HCT116 (cell line): ENCODE data around the gene ZBTB7C. TPM values are rescaled to one million over a fixed set of nuclear protein-coding genes. Genes with fewer than 3 reads are reported as not detected.

Source experiments
- ATAC-seq: fragments of 200-7000 bp; cut with Tn5 transposase; 2 replicates; pipeline ENCODE4 v1.9.1; 2020; ENCODE audit warnings: mild to moderate bottlenecking, moderate library complexity
- BruUV-seq: library from RNA; stranded (reverse); fragments of 400-500 nt; replicated peaks from 2 replicates; lab custom pipeline; 2021; lab: Mats Ljungman, UMichigan
- CTCF ChIA-PET: fragments of 300-600 bp; sonication (Branson Sonifier 250); formaldehyde crosslinking; loops from one replicate; lab custom pipeline; 2021; ENCODE audit warnings: antibody characterized with exemption; lab: Charles Lee
- POLR2A ChIA-PET: fragments of 300-600, 350-600 bp; sonication (Branson Sonifier 250); formaldehyde crosslinking; loops from one replicate; lab custom pipeline; 2021; ENCODE audit warnings: antibody characterized with exemption; lab: Charles Lee
- RAD21 ChIA-PET, 2 experiments: fragments of 300-600 bp; sonication (Branson Sonifier 250); formaldehyde crosslinking; loops; one replicate each; lab custom pipeline; 2023; ENCODE audit warnings: low total read pairs in 2 of 2; ENCODE audit not compliant: uncharacterized antibody in 2 of 2, unreplicated experiment in 2 of 2, low non-redundant PET in 1 of 2; lab: Charles Lee
- DNase-seq: peaks from one replicate; pipeline ENCODE4 v3.0.0-alpha.2; 2010; ENCODE audit warnings: low read depth, low spot score
- H2AFZ ChIP-seq: fragments of 200-600 bp; shearing (Covaris generic), sonication (generic); 2 replicates; pipeline ENCODE4 v1.6.1; 2017; ENCODE audit warnings: low read depth, mixed run types, mixed read lengths, antibody characterized with exemption, low read length; ENCODE audit not compliant: poor library complexity, severe bottlenecking
- H3K27ac ChIP-seq: 2 replicates; pipeline ENCODE4 v1.5.1; 2012; ENCODE audit warnings: low read depth, low read length
- H3K27me3 ChIP-seq: fragments of 200-600 bp; sonication (generic); 2 replicates; pipeline ENCODE4 v1.6.1; 2016; ENCODE audit warnings: mixed run types, low read length, mixed read lengths; ENCODE audit not compliant: insufficient read depth
- H3K36me3 ChIP-seq, 2 experiments: fragments of 200-500 bp in 1 of 2; fragments of 200-600 bp in 1 of 2; sonication (Bioruptor generic) in 1 of 2; sonication (generic) in 1 of 2; 2 replicates each; pipeline versions ENCODE4 v1.5.1 to v1.6.1; 2014 to 2016; ENCODE audit warnings: low read length in 2 of 2, inconsistent platforms in 1 of 2, mixed read lengths in 1 of 2, mixed run types in 1 of 2; ENCODE audit not compliant: insufficient read depth in 2 of 2, control insufficient read depth in 1 of 2
- H3K4me1 ChIP-seq, 2 experiments: fragments of 200-600 bp in 1 of 2; sonication (generic) in 1 of 2; 2 replicates each; pipeline versions ENCODE4 v1.5.1 to v1.6.1; 2012 to 2017; ENCODE audit warnings: low read length in 2 of 2, inconsistent platforms in 1 of 2, mild to moderate bottlenecking in 1 of 2, mixed read lengths in 1 of 2, mixed run types in 1 of 2, moderate library complexity in 1 of 2; ENCODE audit not compliant: insufficient read depth in 2 of 2, control insufficient read depth in 1 of 2
- H3K4me2 ChIP-seq: fragments of 200-600 bp; sonication (generic); 2 replicates; pipeline ENCODE4 v1.6.1; 2017; ENCODE audit warnings: mixed run types, low read length, mixed read lengths
- H3K4me3 ChIP-seq, 2 experiments: fragments of 200-600 bp in 1 of 2; sonication (generic) in 1 of 2; replicated peaks in 1 of 2; 2 replicates each; pipeline ENCODE4 v1.5.1; 2011 to 2016; ENCODE audit warnings: low read length in 2 of 2, control low read depth in 1 of 2, low read depth in 1 of 2, mild to moderate bottlenecking in 1 of 2, mixed read lengths in 1 of 2, mixed run types in 1 of 2
- H3K79me2 ChIP-seq: fragments of 200-600 bp; sonication (generic); 2 replicates; pipeline ENCODE4 v1.6.1; 2017; ENCODE audit warnings: mild to moderate bottlenecking, mixed run types, low read length, moderate library complexity, mixed read lengths; ENCODE audit not compliant: insufficient read depth
- H3K9ac ChIP-seq: fragments of 200-600 bp; sonication (generic); 2 replicates; pipeline ENCODE4 v1.6.1; 2016; ENCODE audit warnings: low read length, mixed read lengths
- H3K9me2 ChIP-seq: fragments of 200-600 bp; sonication (generic), shearing (Covaris generic); 2 replicates; pipeline ENCODE4 v1.6.1; 2017; ENCODE audit warnings: mixed run types, mild to moderate bottlenecking, moderate library complexity; ENCODE audit not compliant: insufficient read depth
- H3K9me3 ChIP-seq, 2 experiments: fragments of 200-500 bp in 1 of 2; fragments of 200-600 bp in 1 of 2; sonication (Bioruptor generic) in 1 of 2; sonication (generic) in 1 of 2; 2 replicates each; pipeline ENCODE4 v1.6.1; 2014 to 2017; ENCODE audit warnings: low read length in 2 of 2, mixed read lengths in 2 of 2, inconsistent platforms in 1 of 2, low read depth in 1 of 2, mild to moderate bottlenecking in 1 of 2, mixed run types in 1 of 2, moderate library complexity in 1 of 2; ENCODE audit not compliant: control insufficient read depth in 1 of 2, insufficient read depth in 1 of 2
- H4K20me1 ChIP-seq: fragments of 200-600 bp; sonication (generic), shearing (Covaris generic); 2 replicates; pipeline ENCODE4 v1.6.1; 2017; ENCODE audit warnings: mixed run types, mild to moderate bottlenecking, moderate library complexity; ENCODE audit not compliant: insufficient read depth
- ATF3 ChIP-seq: IDR thresholded peaks from 2 replicates; pipeline ENCODE4 v1.6.1; 2012
- CEBPB ChIP-seq: IDR thresholded peaks from 2 replicates; pipeline ENCODE4 v1.6.1; 2012; ENCODE audit warnings: low read depth
- CTCF ChIP-seq, 3 experiments: fragments of 200-600 bp in 1 of 3; sonication (generic) in 1 of 3; IDR thresholded peaks in 2 of 3; conservative IDR thresholded peaks in 1 of 3; 2 replicates each; pipeline ENCODE4 v1.5.1; 2012 to 2017; ENCODE audit warnings: low read depth in 2 of 3, low read length in 2 of 3, antibody characterized with exemption in 1 of 3, borderline replicate concordance in 1 of 3, control low read depth in 1 of 3, mild to moderate bottlenecking in 1 of 3, mixed read lengths in 1 of 3, mixed run types in 1 of 3, moderate library complexity in 1 of 3; ENCODE audit not compliant: insufficient read depth in 1 of 3
- EZH2phosphoT487 ChIP-seq: fragments of 200-600 bp; IDR thresholded peaks from 2 replicates; pipeline ENCODE4 v1.6.1; 2018; ENCODE audit warnings: antibody characterized with exemption, borderline replicate concordance
- FOSL1 ChIP-seq: IDR thresholded peaks from 2 replicates; pipeline ENCODE4 v1.6.1; 2012; ENCODE audit warnings: low read depth
- JUND ChIP-seq: IDR thresholded peaks from 2 replicates; pipeline ENCODE4 v1.6.1; 2012
- MAX ChIP-seq: IDR thresholded peaks from 2 replicates; pipeline ENCODE4 v1.6.1; 2012
- POLR2A ChIP-seq: IDR thresholded peaks from 2 replicates; pipeline ENCODE4 v1.7.0; 2011; ENCODE audit warnings: borderline replicate concordance; ENCODE audit not compliant: insufficient read depth, insufficient read length; ENCODE audit errors: extremely low read depth
- POLR2AphosphoS5 ChIP-seq: IDR thresholded peaks from 2 replicates; pipeline ENCODE4 v1.6.1; 2011; ENCODE audit warnings: mild to moderate bottlenecking, low read depth, low read length, moderate library complexity
- RAD21 ChIP-seq: IDR thresholded peaks from 2 replicates; pipeline ENCODE4 v1.6.1; 2012; ENCODE audit warnings: low read depth, mild to moderate bottlenecking
- REST ChIP-seq: IDR thresholded peaks from 2 replicates; pipeline ENCODE4 v1.6.1; 2012; ENCODE audit warnings: low read depth
- SIN3A ChIP-seq: IDR thresholded peaks from 2 replicates; pipeline ENCODE4 v1.6.1; 2012; ENCODE audit warnings: low read depth
- SRF ChIP-seq: IDR thresholded peaks from 2 replicates; pipeline ENCODE4 v1.6.1; 2012; ENCODE audit warnings: low read depth
- TCF7L2 ChIP-seq: IDR thresholded peaks from 2 replicates; pipeline ENCODE4 v1.7.0; 2011; ENCODE audit warnings: borderline replicate concordance, inconsistent platforms; ENCODE audit not compliant: insufficient read depth, insufficient read length; ENCODE audit errors: extremely low read depth
- ZBTB33 ChIP-seq: IDR thresholded peaks from 2 replicates; pipeline ENCODE4 v1.6.1; 2011; ENCODE audit warnings: mild to moderate bottlenecking, low read length, moderate library complexity; ENCODE audit not compliant: insufficient replicate concordance; ENCODE audit errors: extremely low read depth
- ZFX ChIP-seq: fragments of 450-650 bp; IDR thresholded peaks from 2 replicates; pipeline ENCODE4 v1.6.1; 2017
- intact Hi-C: fragments of 100-400 bp; cut with micrococcal nuclease; formaldehyde crosslinking; loops from 2 replicates; pipeline ENCODE4 v1.10.0; 2022
- total RNA-seq: library from RNA; stranded (reverse); gene quantifications from one replicate; pipeline ENCODE4 v1.2.1, GENCODE V29; 2021; ENCODE audit not compliant: unreplicated experiment

Gene ZBTB7C
- total RNA-seq, 1 experiment from 2014 or later = 0.37 TPM

GRCh38 chr18:48138660-48139430 lies 270.3 kb downstream of the ZBTB7C start:
- no TSS peak for BruUV-seq
- H3K27ac ChIP-seq = no peak overlapping the region
- TF ChIP-seq ATF3 (no peak), REST (no peak), FOSL1 (no peak), CEBPB (no peak), RAD21 (no peak), MAX (no peak), JUND (no peak), EZH2phosphoT487 (no peak), POLR2A (no peak), SRF (no peak), CTCF (IDR thresholded peaks at IDR 0.05 in 2 of 3, conservative IDR thresholded peaks at IDR 0.05 in 1 of 3; ENCODE audit: borderline replicate concordance in 1 of 3, insufficient read depth in 1 of 3, low read depth in 2 of 3, low read length in 2 of 3) (no peak), ZFX (no peak), ZBTB33 (no peak), POLR2AphosphoS5 (no peak), TCF7L2 (no peak), SIN3A (no peak)
- TF ChIP-seq, all 23 proteins: peak for 0
- no peaks in the 10 kb centered on the region for H3K9me3 ChIP-seq
- ChIA-PET CTCF (no interaction called here), RAD21 (no interaction called here), POLR2A (no interaction called here)
- no peaks in the 10 kb centered on the region for H3K27me3 ChIP-seq
- H3K4me2 ChIP-seq = no peak overlapping the region
- no peaks in the 10 kb centered on the region for H3K79me2 ChIP-seq
- H3K9me2 ChIP-seq = no peaks in the 10 kb centered on the region
- no peak overlapping the region for H3K4me3 ChIP-seq
- H3K9ac ChIP-seq = no peak overlapping the region
- H3K36me3 ChIP-seq = no peaks in the 10 kb centered on the region
- no peak for ATAC-seq
- no peaks in the 10 kb centered on the region for H4K20me1 ChIP-seq
- DNase-seq = no peak
- no peak overlapping the region for H2AFZ ChIP-seq
- peaks cover 29 to 35% of the 10 kb centered on the region in 2 experiments; a peak in 2 of 4 replicates for H3K4me1 ChIP-seq
- intact Hi-C loops = no loop called here
